Measurements from ENCODE around the gene ZNF331.

GRCh38 chr19:53621885-53622740 lies 84.2 kb downstream of the ZNF331 start:
- no peak for TF ChIP-seq CTCF (IDR thresholded peaks at IDR 0.05)
- no peak for TF ChIP-seq POLR2AphosphoS5 (IDR thresholded peaks at IDR 0.05)
- no peak for TF ChIP-seq POLR2A (IDR thresholded peaks at IDR 0.05)
- TF ChIP-seq EP300 (IDR thresholded peaks at IDR 0.05), result no peak

All from stomach (tissue), 4 donors.